Measurements from ENCODE around the gene COL5A1.

DNA sequence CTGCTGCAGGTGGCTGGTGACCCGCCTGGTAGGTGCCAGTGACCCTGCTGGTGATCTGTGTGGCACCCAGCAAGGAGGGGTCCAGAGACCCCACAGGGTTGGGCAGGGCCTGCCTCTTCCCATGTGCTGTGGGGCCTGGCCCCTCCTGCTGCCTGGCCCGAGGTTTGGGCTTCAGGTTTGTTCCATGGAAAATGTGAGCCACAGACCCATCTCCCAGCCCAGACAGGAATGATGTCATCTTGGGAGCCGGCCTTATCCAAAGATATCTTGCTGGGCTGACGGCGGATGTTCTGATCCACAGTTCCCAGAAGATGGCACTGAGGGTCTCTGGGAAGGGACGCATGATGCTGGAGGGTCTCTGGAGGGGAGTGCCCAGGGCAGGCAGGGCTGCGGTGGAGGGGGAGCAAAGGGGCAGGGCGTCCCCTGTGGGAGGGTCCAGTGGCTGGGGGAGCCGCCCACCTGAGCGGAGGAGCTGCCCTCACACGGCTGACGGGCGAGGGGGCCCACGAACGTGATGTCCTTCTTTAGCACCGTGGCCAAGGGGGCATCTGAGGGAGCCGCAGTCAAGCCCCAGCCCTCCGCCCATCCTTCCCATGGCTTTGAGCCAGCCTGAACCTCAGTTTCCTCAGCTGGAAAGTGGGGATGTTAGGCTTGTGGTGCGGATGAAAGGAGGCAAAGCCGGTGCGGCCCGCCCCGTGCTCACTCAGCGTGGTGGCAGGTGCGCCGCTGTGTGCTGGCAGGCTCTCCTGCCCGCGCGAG is 68.1 kb downstream of the COL5A1 start:
- TF ChIP-seq, protein P1, sequence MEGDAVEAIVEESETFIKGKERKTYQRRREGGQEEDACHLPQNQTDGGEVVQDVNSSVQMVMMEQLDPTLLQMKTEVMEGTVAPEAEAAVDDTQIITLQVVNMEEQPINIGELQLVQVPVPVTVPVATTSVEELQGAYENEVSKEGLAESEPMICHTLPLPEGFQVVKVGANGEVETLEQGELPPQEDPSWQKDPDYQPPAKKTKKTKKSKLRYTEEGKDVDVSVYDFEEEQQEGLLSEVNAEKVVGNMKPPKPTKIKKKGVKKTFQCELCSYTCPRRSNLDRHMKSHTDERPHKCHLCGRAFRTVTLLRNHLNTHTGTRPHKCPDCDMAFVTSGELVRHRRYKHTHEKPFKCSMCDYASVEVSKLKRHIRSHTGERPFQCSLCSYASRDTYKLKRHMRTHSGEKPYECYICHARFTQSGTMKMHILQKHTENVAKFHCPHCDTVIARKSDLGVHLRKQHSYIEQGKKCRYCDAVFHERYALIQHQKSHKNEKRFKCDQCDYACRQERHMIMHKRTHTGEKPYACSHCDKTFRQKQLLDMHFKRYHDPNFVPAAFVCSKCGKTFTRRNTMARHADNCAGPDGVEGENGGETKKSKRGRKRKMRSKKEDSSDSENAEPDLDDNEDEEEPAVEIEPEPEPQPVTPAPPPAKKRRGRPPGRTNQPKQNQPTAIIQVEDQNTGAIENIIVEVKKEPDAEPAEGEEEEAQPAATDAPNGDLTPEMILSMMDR (IDR thresholded peaks at IDR 0.05) = no peak
- TF ChIP-seq POLR2A (IDR thresholded peaks at IDR 0.05) = no peak

Data from Peyer's patch (tissue), 4 donors.